ENCODE data around the gene USF2. TPM values are rescaled to one million over a fixed set of nuclear protein-coding genes. Genes with fewer than 3 reads are reported as not detected.

The USF2 gene
- total RNA-seq, 2 donors from 2014 or later = 86.5 to 108 TPM

DNA sequence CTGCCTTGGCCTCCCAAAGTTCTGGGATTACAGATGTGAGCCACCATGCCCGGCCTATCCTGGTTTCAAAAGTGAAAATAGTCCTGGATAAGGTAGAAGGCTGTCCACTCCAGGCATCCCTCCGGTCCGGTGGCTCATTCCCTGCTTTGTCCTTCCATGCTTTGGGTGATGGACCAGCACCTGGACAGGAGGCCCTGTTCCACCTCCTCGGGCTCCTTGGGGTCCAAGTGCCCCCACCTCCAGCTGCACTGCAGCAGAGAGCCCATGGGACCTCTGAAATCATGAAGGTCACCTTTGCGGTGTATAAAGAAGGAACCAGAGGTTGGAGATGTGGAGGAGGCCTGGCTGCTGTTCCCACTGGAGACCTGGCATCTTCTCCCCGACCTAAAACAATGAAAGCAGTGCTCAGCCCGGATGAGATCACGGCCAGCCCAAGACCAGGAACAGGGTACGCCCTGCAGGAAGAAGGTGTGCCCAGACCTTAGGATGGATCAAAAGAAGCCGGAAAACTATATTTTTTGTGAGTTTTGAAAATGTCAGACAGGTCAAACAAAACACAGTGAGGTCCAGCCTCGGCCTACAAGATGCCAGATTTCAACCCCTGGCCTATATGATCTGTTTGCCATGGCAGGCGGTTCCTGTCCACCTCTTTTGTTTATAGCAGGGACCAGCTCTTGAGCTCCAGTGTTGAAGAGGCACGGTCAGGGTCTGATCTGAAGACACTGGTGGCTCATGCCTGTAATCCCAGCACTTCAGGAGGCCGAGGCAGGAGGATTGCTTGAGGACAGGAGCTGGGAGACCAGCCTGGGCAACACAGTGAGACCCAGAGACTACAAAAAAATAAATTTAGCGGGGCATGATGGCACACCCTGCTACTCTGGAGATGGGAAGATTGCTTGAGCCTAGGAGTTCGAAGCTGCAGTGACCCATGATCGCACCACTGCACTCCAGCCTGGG, 14.1 kb upstream of the USF2 start:
- Histone ChIP-seq H3K9ac (ENCODE audit: low read depth in 2 of 2, low read length in 2 of 2) (no peak overlapping the region), H3K4me3 (no peak overlapping the region), H3K4me1 (no peaks in the 10 kb centered on the region), H3K36me3 (no peaks in the 10 kb centered on the region), H3K27me3 (no peaks in the 10 kb centered on the region), H3K27ac (no peak overlapping the region), H3K9me3 (no peaks in the 10 kb centered on the region)
- TF ChIP-seq, protein P1, sequence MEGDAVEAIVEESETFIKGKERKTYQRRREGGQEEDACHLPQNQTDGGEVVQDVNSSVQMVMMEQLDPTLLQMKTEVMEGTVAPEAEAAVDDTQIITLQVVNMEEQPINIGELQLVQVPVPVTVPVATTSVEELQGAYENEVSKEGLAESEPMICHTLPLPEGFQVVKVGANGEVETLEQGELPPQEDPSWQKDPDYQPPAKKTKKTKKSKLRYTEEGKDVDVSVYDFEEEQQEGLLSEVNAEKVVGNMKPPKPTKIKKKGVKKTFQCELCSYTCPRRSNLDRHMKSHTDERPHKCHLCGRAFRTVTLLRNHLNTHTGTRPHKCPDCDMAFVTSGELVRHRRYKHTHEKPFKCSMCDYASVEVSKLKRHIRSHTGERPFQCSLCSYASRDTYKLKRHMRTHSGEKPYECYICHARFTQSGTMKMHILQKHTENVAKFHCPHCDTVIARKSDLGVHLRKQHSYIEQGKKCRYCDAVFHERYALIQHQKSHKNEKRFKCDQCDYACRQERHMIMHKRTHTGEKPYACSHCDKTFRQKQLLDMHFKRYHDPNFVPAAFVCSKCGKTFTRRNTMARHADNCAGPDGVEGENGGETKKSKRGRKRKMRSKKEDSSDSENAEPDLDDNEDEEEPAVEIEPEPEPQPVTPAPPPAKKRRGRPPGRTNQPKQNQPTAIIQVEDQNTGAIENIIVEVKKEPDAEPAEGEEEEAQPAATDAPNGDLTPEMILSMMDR (IDR thresholded peaks at IDR 0.05) = no peak
- intact Hi-C loops (cut with DNase I) = no loop called here
- DNase-seq = peak; percentile 13

DNA sequence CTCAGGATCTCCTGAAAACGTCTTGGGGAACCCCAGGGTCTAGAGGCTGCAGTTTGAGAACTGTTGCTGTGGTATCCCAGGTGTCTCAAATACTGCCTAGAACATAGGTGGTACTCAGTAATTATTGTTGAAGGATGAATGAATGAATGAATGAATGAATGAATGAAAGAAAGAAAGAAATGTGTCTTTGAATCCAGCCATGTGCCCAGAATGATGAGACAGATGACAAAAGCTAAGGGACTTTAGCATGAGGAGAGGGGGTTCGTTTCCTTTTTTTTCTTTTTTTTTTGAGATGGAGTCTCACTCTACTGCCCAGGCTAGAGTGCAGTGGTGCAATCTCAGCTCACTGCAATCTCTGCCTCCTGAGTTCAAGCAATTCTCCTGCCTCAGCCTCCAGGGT, 12.2 kb upstream of the USF2 start:
- Histone ChIP-seq H3K36me3 (no peaks in the 10 kb centered on the region), H3K4me3 (no peak overlapping the region), H3K4me1 (no peaks in the 10 kb centered on the region), H3K27ac (no peak overlapping the region), H3K9me3 (no peaks in the 10 kb centered on the region), H3K27me3 (no peaks in the 10 kb centered on the region), H3K9ac (ENCODE audit: low read depth in 2 of 2, low read length in 2 of 2) (no peak overlapping the region)
- TF ChIP-seq, protein P1 (IDR thresholded peaks at IDR 0.05) = no peak
- intact Hi-C loops (cut with DNase I) = no loop called here
- no peak for DNase-seq

DNA sequence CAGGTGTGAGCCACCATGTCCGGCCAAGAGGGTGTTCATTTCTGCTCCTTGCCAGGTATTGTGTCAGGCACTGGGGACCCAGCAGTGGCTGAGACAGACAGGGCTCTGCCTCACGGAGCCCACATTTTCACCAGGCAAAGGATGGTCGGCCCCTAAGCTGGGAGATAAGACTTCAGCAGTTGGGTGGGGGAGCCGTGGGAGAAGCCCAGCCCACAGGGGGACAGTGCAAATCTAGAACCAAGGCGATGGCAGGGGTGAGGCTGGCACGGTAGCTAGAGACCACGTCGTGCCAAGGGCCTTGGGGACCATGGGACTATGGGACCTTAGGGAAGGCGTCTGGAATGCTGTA, 11.7 kb upstream of the USF2 start:
- DNase-seq = no peak
- Histone ChIP-seq H3K36me3 (no peaks in the 10 kb centered on the region), H3K4me3 (no peak overlapping the region), H3K4me1 (no peaks in the 10 kb centered on the region), H3K9me3 (no peaks in the 10 kb centered on the region), H3K9ac (ENCODE audit: low read depth in 2 of 2, low read length in 2 of 2) (no peak overlapping the region), H3K27ac (no peak overlapping the region), H3K27me3 (no peaks in the 10 kb centered on the region)
- intact Hi-C loops (cut with DNase I) = no loop called here
- TF ChIP-seq, protein P1 (IDR thresholded peaks at IDR 0.05) = no peak

DNA sequence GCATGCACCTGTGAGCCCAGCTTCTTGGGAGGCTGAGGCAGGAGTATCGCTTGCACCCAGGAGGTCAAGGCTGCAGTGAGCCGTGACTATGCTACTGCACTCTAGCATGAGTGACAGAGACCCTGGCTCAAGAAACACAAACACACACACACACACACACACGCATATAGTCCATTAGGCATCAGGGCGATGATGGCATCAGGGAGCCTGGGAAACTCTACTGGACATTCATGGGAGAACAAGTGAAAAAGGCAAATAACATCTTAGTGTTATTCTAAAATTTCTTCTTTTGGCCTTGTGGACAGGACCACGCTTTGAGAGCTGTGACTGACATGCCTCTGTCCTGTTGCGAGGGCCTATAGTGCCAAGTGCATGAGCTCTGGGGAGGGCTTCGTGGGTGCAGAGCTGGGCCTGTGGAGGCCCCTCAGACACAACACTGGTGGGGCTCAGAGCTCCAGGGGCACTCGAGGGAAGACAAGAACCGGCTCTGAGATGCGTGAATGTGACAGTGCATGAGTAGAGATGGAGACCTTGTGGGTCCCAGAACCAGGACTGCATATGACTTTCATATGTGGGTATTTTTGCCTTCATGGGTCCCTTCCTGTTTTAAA, 8.0 kb upstream of the USF2 start:
- no peak overlapping the region for H3K4me3 ChIP-seq
- H3K36me3 ChIP-seq = no peaks in the 10 kb centered on the region
- H3K9ac ChIP-seq (ENCODE audit: low read depth in 2 of 2, low read length in 2 of 2) = no peak overlapping the region
- no peaks in the 10 kb centered on the region for H3K9me3 ChIP-seq
- peak; percentile 8 for DNase-seq
- TF ChIP-seq, protein P1 (IDR thresholded peaks at IDR 0.05) = no peak
- H3K27me3 ChIP-seq = no peaks in the 10 kb centered on the region
- intact Hi-C loops (cut with DNase I) = loop anchor here (10.0 kb wide), 1 partner anchor 116 kb away; the partner anchor contains the start of gene FXYD7
- H3K27ac ChIP-seq = no peak overlapping the region
- no peaks in the 10 kb centered on the region for H3K4me1 ChIP-seq

DNA sequence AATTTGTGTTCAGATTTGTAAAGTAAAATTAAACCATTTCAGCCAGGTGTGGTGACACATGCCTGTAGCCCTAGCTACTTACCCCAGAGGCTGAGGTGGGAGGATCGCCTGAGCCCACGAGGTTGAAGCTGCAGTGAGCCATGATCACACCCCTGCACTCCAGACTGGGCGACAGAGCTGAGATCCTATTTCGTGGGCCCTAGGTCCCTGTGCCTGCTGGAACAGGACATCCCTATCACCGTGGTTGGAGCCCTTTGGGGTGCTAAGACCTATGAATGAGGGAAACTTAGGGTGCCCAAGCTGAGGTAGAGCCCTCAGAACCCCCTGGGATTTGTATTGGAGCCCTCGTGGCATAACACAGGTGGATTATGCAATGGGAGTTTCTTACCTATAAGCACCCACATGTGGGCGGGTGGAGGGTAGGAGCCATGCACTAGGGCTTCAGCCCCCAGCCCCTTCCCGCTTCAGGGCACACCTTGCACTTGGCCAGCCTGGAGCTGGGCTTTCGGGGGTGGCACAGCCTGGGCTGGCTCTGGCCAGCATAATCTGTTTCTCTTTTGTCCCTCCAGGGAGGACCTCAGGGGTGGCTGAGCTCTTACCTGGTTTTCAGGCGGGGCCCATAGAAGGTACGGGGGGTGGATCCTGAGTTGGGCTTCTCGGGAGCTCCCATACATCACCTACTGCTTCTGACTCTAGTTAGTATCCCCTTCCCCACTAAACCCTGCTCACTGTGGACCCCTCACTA, 7.2 kb upstream of the USF2 start:
- Histone ChIP-seq H3K27ac (no peak overlapping the region), H3K36me3 (no peaks in the 10 kb centered on the region)
- TF ChIP-seq, protein P1 (IDR thresholded peaks at IDR 0.05) = no peak

More for the DNA sequence above, 7.2 kb upstream of the USF2 start:
- Histone ChIP-seq H3K4me1 (no peaks in the 10 kb centered on the region), H3K27me3 (no peaks in the 10 kb centered on the region), H3K4me3 (no peak overlapping the region), H3K9ac (ENCODE audit: low read depth in 2 of 2, low read length in 2 of 2) (no peak overlapping the region), H3K9me3 (no peaks in the 10 kb centered on the region)
- DNase-seq = peak; percentile 14
- intact Hi-C loops (cut with DNase I) = loop anchor here (10.0 kb wide), 1 partner anchor 117 kb away; the partner anchor contains the start of gene FXYD7

All from colonic mucosa (tissue), 4 donors.